ENCODE measurements around the gene FRMD4A. TPM values are rescaled to one million over a fixed set of nuclear protein-coding genes. Genes with fewer than 3 reads are reported as not detected.
A peak's percentile ranks its signal among the peaks of the same experiment; 100 is the strongest.

Gene FRMD4A
- total and polyA plus RNA-seq, 8 donors: 6.9 to 25.3 (median 11.3) TPM

DNA sequence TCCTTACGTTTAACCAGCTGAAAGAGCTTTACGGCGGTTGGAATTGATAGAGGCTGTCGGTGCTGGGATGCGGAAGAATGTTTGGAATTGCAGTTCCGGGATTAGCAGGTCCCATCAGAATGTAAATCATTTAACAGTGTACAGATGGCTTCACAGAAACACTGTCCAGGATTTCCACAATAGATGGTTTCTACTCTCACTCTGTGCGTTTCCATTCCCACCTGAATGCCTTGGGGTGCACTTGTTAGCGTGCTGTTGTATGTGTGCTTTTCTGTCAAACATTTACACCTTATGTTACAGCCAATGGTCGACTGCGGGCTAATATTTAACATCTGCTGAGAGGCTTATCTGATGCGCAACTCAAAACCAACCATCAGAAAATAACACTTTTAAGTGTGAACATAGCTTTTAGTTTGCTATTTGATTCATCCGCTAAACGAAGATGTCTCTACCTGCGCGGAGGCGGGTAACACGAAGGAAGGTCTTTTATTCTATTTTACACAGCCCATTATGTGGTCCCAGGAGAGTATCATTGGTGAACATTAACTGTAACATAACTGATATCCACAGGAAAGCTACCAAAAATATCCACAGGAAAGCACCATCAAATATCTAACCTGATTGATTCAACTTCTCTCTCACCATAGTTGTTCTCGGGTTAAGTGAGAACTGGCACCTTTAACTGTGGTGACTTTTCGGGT is 564.9 kb downstream of the FRMD4A start:
- Histone ChIP-seq H3K27me3 (no peaks in the 10 kb centered on the region), H3K27ac (no peak overlapping the region), H3K9me3 (no peaks in the 10 kb centered on the region), H3K4me1 (peaks cover 0 to 13% (median 6%) of the 10 kb centered on the region in 4 donors), H3K36me3 (no peaks in the 10 kb centered on the region), H3K4me3 (no peak overlapping the region)
- intact Hi-C loops (cut with DNase I; ENCODE audit: low total_unique reads): no loop called here
- WGBS, 5 donors: 33 to 62% (median 43%) methylated on average over 19 of the region's 19 CpGs
- peak in 1 of 2 donors; percentile 68 for DNase-seq
- TF ChIP-seq POLR2AphosphoS5 (IDR thresholded peaks at IDR 0.05) (no peak), POLR2A (IDR thresholded peaks at IDR 0.05) (no peak), EP300 (IDR thresholded peaks at IDR 0.05) (no peak)
- TF ChIP-seq, protein P1, sequence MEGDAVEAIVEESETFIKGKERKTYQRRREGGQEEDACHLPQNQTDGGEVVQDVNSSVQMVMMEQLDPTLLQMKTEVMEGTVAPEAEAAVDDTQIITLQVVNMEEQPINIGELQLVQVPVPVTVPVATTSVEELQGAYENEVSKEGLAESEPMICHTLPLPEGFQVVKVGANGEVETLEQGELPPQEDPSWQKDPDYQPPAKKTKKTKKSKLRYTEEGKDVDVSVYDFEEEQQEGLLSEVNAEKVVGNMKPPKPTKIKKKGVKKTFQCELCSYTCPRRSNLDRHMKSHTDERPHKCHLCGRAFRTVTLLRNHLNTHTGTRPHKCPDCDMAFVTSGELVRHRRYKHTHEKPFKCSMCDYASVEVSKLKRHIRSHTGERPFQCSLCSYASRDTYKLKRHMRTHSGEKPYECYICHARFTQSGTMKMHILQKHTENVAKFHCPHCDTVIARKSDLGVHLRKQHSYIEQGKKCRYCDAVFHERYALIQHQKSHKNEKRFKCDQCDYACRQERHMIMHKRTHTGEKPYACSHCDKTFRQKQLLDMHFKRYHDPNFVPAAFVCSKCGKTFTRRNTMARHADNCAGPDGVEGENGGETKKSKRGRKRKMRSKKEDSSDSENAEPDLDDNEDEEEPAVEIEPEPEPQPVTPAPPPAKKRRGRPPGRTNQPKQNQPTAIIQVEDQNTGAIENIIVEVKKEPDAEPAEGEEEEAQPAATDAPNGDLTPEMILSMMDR (IDR thresholded peaks at IDR 0.05): no peak

DNA sequence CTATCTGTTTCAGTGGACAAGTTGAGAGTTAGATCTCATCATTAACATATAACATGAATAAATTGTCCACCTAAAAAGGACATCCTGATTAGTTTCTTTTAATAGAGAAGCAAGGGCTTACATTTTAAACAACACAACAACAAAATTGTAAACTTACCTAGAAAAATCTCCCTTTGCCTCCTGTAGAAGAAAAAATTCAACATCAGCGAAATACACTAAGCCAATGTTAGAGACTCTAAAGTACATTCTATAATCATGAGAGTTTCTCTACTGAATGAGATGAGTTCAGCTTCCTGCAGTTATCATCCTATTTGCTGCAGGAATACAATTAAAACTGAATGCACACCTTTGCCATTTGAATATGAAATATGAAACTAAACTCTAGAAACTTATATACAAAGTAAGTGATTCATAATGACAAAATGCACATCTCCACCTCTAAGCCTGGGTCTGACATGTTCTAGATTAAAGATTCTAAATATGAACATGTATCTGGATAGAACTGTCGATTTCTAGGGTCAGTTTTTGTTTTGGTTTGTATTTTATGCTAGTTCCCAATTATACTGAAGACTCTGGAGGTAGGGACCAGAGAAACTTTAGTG is 569.1 kb downstream of the FRMD4A start:
- WGBS, 5 donors: 86 to 93% (median 91%) methylated on average over 2 of the region's 2 CpGs
- DNase-seq: no peak
- TF ChIP-seq, protein P1 (IDR thresholded peaks at IDR 0.05): no peak
- TF ChIP-seq POLR2A (IDR thresholded peaks at IDR 0.05) (no peak), EP300 (IDR thresholded peaks at IDR 0.05) (no peak)
- H3K36me3 ChIP-seq: no peaks in the 10 kb centered on the region
- no peak overlapping the region for H3K4me3 ChIP-seq
- H3K4me1 ChIP-seq: peaks cover 0 to 29% (median 12%) of the 10 kb centered on the region in 4 donors
- no peaks in the 10 kb centered on the region for H3K27me3 ChIP-seq
- no peak overlapping the region for H3K27ac ChIP-seq
- no peaks in the 10 kb centered on the region for H3K9me3 ChIP-seq
- intact Hi-C loops (cut with DNase I; ENCODE audit: low total_unique reads): no loop called here

DNA sequence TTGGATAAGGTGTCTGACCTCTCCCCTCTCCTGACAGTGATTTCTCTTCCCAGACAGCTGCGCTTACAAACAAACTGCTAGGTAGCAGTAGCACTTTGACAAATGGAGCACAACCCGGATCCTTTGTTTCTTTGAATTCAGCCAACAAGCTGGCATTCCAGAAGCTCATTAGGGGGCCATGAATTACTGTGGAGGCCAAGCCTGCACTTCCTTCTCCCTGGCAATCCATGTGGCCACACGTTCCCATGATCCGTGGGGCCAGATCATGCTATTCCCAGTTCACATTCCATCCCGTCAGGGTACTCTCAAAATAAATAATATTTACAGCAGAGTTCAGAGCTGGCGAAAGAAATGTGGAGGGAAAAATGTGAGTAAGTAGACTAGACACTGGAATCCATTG is 571.6 kb downstream of the FRMD4A start:
- no peak overlapping the region for H3K4me3 ChIP-seq
- DNase-seq: peak in 1 of 2 donors; percentile 32
- H3K27ac ChIP-seq: no peak overlapping the region
- H3K9me3 ChIP-seq: no peaks in the 10 kb centered on the region
- peaks cover 0 to 17% (median 5%) of the 10 kb centered on the region in 4 donors for H3K4me1 ChIP-seq
- H3K27me3 ChIP-seq: no peaks in the 10 kb centered on the region
- WGBS, 5 donors: 66 to 90% (median 87%) methylated on average over 6 of the region's 6 CpGs
- no peaks in the 10 kb centered on the region for H3K36me3 ChIP-seq
- TF ChIP-seq POLR2AphosphoS5 (IDR thresholded peaks at IDR 0.05) (no peak), EP300 (IDR thresholded peaks at IDR 0.05) (no peak), POLR2A (IDR thresholded peaks at IDR 0.05) (no peak)
- TF ChIP-seq, protein P1 (IDR thresholded peaks at IDR 0.05): no peak
- intact Hi-C loops (cut with DNase I; ENCODE audit: low total_unique reads): no loop called here

DNA sequence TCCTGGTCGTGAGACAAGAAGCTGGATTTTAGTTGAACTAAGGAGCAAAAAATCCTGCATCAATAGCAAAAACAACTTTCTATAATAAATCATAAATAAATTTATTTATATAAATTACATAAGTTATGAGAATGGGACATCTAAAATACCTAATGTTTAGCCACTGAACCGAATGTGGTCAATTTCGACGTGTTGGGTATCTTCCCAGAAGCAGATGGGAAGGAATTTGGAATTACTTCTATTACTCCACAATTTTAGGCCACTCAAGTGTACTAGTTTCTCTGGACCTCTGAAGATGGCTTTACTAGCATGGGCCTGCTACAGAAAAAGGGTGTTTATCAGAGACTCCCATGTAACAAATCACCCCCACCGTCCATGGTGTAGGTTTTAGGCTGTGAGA is 572.0 kb downstream of the FRMD4A start:
- WGBS, 5 donors: 80 to 86% (median 83%) methylated on average over 5 of the region's 5 CpGs
- H3K4me3 ChIP-seq: no peak overlapping the region
- H3K9me3 ChIP-seq: no peaks in the 10 kb centered on the region
- peaks cover 0 to 17% (median 5%) of the 10 kb centered on the region in 4 donors for H3K4me1 ChIP-seq
- no peak for DNase-seq
- intact Hi-C loops (cut with DNase I; ENCODE audit: low total_unique reads): no loop called here
- no peaks in the 10 kb centered on the region for H3K36me3 ChIP-seq
- no peaks in the 10 kb centered on the region for H3K27me3 ChIP-seq
- H3K27ac ChIP-seq: no peak overlapping the region
- TF ChIP-seq, protein P1 (IDR thresholded peaks at IDR 0.05): no peak
- no peak for TF ChIP-seq POLR2AphosphoS5 (IDR thresholded peaks at IDR 0.05)
- TF ChIP-seq EP300 (IDR thresholded peaks at IDR 0.05): no peak
- no peak for TF ChIP-seq POLR2A (IDR thresholded peaks at IDR 0.05)

All from stomach (tissue), 9 donors.